ENCODE measurements around the gene C2CD4D. TPM values are rescaled to one million over a fixed set of nuclear protein-coding genes. Genes with fewer than 3 reads are reported as not detected.

C2CD4D gene
- total RNA-seq, 1 experiment from 2014 or later, result 0.79 TPM

DNA sequence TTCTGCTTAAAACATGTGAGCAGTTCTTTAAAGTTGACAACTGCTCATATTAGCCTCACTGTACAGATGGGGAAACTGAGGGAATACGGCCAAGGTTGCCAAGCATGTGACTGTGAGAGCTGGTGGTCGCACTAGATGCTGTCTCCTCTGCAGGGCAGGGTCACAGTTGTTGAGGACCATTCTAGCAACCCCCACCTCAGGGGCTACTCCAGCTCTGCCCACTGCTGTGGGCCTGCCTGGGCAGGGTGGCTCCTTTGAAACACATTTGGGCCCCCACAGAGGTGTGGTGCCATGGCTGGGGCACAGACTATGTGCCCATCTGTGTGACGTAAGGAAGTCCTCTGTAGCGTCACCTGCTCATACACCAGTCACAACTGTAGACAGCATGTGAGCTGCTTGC, 13.1 kb upstream of the C2CD4D start:
- TF ChIP-seq, protein P1, sequence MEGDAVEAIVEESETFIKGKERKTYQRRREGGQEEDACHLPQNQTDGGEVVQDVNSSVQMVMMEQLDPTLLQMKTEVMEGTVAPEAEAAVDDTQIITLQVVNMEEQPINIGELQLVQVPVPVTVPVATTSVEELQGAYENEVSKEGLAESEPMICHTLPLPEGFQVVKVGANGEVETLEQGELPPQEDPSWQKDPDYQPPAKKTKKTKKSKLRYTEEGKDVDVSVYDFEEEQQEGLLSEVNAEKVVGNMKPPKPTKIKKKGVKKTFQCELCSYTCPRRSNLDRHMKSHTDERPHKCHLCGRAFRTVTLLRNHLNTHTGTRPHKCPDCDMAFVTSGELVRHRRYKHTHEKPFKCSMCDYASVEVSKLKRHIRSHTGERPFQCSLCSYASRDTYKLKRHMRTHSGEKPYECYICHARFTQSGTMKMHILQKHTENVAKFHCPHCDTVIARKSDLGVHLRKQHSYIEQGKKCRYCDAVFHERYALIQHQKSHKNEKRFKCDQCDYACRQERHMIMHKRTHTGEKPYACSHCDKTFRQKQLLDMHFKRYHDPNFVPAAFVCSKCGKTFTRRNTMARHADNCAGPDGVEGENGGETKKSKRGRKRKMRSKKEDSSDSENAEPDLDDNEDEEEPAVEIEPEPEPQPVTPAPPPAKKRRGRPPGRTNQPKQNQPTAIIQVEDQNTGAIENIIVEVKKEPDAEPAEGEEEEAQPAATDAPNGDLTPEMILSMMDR (conservative IDR thresholded peaks at IDR 0.05), result no peak
- no peaks in the 10 kb centered on the region for H3K79me2 ChIP-seq (ENCODE audit: insufficient read depth, low read length)
- WGBS (ENCODE audit: extremely low coverage, insufficient read length, low lambda C conversion rate), result no CpG with 5 or more reads among the region's 4 CpGs
- peaks cover 2 to 5% of the 10 kb centered on the region in 2 experiments for H3K4me1 Mint-ChIP-seq
- no peak overlapping the region for H2BK12ac ChIP-seq (ENCODE audit: insufficient read length, low read depth, low read length)
- H3K9ac ChIP-seq (ENCODE audit: extremely low read depth, insufficient read length, low read length), result no peak overlapping the region
- no peak overlapping the region for H3K56ac ChIP-seq (ENCODE audit: insufficient read length, low read depth, low read length)
- DNase-seq, result no peak
- no peak overlapping the region for H3K23ac ChIP-seq (ENCODE audit: insufficient read length, low read depth, low read length)
- H4K5ac ChIP-seq (ENCODE audit: insufficient read length, low read depth, low read length), result no peak overlapping the region
- no peaks in the 10 kb centered on the region for H3K9me3 Mint-ChIP-seq
- H2AFZ ChIP-seq (ENCODE audit: low read length), result no peak overlapping the region
- no peaks in the 10 kb centered on the region for H3K23me2 ChIP-seq (ENCODE audit: insufficient read length, low read depth, low read length, poor library complexity, severe bottlenecking)
- H3K9me3 ChIP-seq (ENCODE audit: control insufficient read depth, low read depth, low read length), result no peaks in the 10 kb centered on the region
- no peak overlapping the region for H2AK5ac ChIP-seq (ENCODE audit: insufficient read length, low read length)
- H2BK120ac ChIP-seq (ENCODE audit: low read depth, low read length, poor library complexity, severe bottlenecking), result no peak overlapping the region
- H3K27ac Mint-ChIP-seq, result no peak overlapping the region
- H4K91ac ChIP-seq (ENCODE audit: insufficient read length, low read depth, low read length), result no peak overlapping the region
- H4K8ac ChIP-seq (replicated peaks; ENCODE audit: insufficient read length, low read depth, low read length), result no peak overlapping the region
- H3K18ac ChIP-seq (ENCODE audit: insufficient read length, low read depth, low read length), result no peak overlapping the region
- H2BK5ac ChIP-seq (ENCODE audit: insufficient read length, low read length), result no peak overlapping the region
- peaks cover 80% of the 10 kb centered on the region for H3K27me3 Mint-ChIP-seq (ENCODE audit: low read depth)
- no peak overlapping the region for H2BK15ac ChIP-seq (ENCODE audit: low read depth, low read length)
- peaks cover 4% of the 10 kb centered on the region; the same call in 1 of the 2 replicates for H3K27me3 ChIP-seq (ENCODE audit: insufficient read depth, low read length)
- 0 out of 7 replicates have a peak, but pooled peaks cover 0 to 2% (median 0%) of the 10 kb centered on the region in 3 experiments for H3K36me3 Mint-ChIP-seq (ENCODE audit: insufficient read depth in 1 of 3, low read depth in 3 of 3)
- no peak overlapping the region for H3K4me2 ChIP-seq (ENCODE audit: insufficient read depth, insufficient read length, low read length)
- H3K4me3 Mint-ChIP-seq, result no peak overlapping the region
- H4K20me1 ChIP-seq (ENCODE audit: control insufficient read depth, insufficient read depth, insufficient read length), result no peaks in the 10 kb centered on the region
- H3K14ac ChIP-seq (ENCODE audit: insufficient read depth, low read length), result no peak overlapping the region
- no peak overlapping the region for H3K4ac ChIP-seq (ENCODE audit: low read depth, low read length)
- no peaks in the 10 kb centered on the region for H3K4me1 ChIP-seq (ENCODE audit: insufficient read depth, low read length)
- no peak overlapping the region for H3K27ac ChIP-seq (ENCODE audit: insufficient read length, low read depth, low read length)
- H2BK20ac ChIP-seq (ENCODE audit: low read depth, low read length, poor library complexity, severe bottlenecking), result no peak overlapping the region
- no peaks in the 10 kb centered on the region for H3K79me1 ChIP-seq (ENCODE audit: insufficient read depth, low read depth, low read length, poor library complexity, severe bottlenecking)
- no peak overlapping the region for H3T11ph ChIP-seq (ENCODE audit: low read length)

Measured in H9 (cell line).